Measurements from ENCODE around the gene TRIM3.

TRIM3 gene

DNA sequence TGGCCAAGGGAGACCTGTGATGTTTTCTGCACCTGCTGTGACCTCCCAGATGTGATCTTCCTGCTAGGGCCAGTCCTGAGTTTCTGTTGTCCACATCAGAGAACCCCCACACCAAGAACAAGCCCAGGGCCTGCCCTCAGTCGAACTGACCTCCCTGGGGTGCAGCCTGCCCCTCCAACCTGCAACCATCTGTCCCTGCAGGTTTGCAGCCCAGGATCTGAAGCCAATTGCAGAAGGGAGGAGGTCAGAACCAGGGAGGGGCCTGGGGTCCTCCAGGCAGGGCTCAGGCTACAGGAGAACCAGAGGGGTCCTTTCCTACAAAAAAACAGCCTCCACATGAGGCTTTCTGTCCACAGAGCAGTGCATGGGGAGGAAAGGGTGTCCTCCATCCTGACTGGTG is 807 bp downstream of the TRIM3 start:
- peak overlapping the region; percentile 83 for H3K4me3 ChIP-seq (ENCODE audit: low read depth, low read length)
- DNase-seq (ENCODE audit: low read depth) = no peak
- TF ChIP-seq, protein P1, sequence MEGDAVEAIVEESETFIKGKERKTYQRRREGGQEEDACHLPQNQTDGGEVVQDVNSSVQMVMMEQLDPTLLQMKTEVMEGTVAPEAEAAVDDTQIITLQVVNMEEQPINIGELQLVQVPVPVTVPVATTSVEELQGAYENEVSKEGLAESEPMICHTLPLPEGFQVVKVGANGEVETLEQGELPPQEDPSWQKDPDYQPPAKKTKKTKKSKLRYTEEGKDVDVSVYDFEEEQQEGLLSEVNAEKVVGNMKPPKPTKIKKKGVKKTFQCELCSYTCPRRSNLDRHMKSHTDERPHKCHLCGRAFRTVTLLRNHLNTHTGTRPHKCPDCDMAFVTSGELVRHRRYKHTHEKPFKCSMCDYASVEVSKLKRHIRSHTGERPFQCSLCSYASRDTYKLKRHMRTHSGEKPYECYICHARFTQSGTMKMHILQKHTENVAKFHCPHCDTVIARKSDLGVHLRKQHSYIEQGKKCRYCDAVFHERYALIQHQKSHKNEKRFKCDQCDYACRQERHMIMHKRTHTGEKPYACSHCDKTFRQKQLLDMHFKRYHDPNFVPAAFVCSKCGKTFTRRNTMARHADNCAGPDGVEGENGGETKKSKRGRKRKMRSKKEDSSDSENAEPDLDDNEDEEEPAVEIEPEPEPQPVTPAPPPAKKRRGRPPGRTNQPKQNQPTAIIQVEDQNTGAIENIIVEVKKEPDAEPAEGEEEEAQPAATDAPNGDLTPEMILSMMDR (IDR thresholded peaks at IDR 0.05; ENCODE audit: control insufficient read depth, extremely low read depth, insufficient read depth) = no peak

DNA sequence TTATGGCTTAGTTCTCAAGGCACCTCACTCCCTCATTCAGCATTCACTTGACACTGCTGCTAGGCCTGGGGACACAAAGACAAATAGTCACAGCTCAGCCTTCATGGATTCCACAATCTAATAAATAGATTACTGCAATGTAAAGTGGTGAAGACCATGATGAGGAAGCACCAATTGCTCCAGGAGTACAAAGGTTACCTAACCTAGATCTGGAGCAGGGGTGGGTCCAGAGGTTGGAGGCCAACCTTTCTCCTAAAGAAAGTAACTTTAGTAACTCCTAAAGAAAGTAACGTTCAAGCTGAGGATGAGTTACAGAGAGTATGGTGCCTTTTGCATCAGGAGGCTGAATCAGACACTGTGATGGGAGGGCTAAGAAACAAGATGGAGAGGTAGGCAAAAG is 4.1 kb downstream of the TRIM3 start:
- no peak for DNase-seq (ENCODE audit: low read depth)
- H3K4me3 ChIP-seq (ENCODE audit: low read depth, low read length) = no peak overlapping the region
- TF ChIP-seq, protein P1 (IDR thresholded peaks at IDR 0.05; ENCODE audit: control insufficient read depth, extremely low read depth, insufficient read depth) = no peak

DNA sequence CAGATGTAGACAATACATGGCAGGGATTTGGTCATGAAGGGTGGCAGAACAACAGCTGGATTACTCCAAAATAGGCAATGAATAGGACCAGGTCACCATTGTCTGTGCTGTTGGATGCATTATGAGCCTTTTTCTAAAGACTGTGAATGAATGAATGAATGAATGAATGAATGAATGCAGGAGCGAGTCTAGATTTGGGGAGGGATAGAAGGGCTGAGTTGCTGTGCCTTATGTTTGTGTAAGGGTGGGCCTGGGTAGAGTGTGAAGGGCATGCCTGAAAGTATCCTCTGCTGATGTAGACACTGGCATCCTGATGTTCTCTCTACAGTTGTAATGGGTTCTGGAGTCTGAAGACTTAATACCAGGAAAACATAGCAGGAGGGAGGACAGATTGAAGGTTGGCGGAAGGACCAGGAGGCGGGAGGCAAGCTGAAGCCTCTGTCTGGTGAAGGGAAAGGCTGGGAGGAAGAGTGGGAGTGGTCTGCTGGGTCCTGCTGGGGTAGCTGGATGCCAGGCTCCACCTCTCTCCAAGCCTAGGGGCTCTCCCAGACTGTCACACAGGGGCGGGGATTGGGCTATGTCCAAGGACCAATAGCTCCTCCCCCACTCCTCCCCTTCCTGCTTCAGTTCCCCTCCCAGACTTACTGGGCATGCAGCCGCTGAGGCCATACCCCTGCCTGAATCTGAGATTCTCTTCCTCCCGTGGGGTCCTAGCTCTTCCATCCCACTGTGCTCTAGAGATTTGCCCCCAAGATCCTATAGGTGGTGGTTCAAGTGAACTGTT is 4.8 kb downstream of the TRIM3 start:
- no peak overlapping the region for H3K4me3 ChIP-seq (ENCODE audit: low read depth, low read length)
- TF ChIP-seq, protein P1 (IDR thresholded peaks at IDR 0.05; ENCODE audit: control insufficient read depth, extremely low read depth, insufficient read depth) = no peak
- DNase-seq (ENCODE audit: low read depth) = no peak

DNA sequence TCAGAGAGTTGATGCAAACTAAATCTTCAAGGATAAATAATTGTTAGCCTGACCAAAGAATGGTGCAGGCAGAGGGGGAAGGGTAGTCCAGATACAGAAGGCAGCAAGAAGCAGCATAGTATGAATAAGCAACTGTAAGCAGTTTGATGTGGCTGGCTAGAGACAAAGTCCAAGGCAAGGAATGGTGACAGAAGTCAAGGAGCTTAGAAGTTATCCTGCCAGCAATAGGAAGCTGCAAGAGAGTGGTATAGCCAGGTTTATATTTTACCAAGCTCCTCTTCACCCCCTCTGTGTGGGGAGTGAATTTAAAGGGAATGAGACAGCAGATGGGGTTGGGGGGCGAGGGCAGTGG is 14.7 kb downstream of the TRIM3 start:
- no peak for DNase-seq (ENCODE audit: low read depth)
- H3K4me3 ChIP-seq (ENCODE audit: low read depth, low read length) = no peak overlapping the region
- TF ChIP-seq, protein P1 (IDR thresholded peaks at IDR 0.05; ENCODE audit: control insufficient read depth, extremely low read depth, insufficient read depth) = no peak

DNA sequence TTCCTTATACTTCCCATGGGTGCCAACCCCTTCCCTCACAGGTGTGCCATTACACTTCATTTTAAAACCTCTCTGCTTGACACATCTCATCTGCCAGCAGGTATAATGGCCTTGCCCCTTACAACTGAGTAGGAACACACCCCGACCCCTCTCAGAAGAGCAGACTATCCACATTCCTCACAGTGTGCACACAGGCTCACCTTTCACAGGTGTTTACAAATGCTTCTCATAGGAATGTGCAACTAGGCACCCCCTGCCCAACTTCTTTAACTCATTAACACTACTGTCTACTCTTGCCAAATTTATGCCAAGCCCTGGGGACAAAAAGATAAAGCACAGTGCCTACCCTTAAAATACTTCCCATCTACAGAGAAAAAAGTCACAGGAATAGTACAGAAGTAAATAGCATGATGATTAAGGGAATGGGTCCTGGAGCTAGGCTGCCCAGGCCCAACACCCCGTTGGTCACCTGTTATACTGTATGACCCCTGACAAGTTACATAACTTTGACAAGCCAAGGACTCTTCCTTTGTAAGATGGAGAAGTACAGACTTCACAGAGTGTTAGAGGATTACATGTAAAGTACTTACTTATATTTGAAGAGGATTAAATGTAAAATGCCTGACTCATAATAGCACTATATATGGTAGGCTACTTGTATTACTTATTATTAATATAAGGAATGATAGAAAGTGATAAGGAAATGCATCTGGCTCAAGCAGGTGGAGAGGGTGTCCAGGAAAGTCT is 15.2 kb downstream of the TRIM3 start:
- TF ChIP-seq, protein P1 (IDR thresholded peaks at IDR 0.05; ENCODE audit: control insufficient read depth, extremely low read depth, insufficient read depth) = no peak
- no peak overlapping the region for H3K4me3 ChIP-seq (ENCODE audit: low read depth, low read length)
- DNase-seq (ENCODE audit: low read depth) = no peak

DNA sequence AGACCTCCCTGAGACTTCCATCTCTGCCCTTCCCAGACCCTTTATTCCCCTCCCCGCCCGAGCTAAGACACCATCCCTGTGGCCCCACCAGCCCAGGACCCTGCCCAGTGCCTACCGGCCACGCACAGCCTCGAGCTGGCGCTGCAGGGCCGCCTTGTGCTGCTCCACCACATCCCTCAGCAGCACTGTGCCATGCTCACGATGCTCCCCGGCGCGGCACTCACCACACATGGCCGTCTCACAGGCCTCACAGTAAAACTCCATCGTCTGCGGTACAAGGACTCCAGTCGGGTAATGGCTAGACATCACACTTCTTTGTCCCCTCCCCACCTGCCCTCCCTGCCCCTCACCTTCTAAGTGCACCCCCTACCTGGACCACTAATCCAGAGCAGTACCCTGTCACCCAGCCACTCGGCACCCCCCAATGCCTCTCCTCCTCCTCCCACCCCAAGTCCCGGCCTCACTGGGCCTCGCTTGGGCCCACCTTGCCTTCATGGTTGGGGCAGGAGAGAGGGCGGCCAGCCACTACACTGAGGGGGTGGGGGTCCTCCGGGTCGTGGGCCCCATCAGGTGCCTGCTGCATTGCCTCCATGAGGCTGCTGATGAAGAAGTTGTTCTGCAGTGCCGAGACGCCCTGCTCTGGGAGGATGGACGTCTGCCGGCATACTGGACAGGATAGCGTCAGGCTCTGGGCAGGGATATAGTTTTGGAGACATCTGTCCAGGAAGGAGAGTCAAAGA is 16.0 kb downstream of the TRIM3 start:
- H3K4me3 ChIP-seq (ENCODE audit: low read depth, low read length) = no peak overlapping the region
- DNase-seq (ENCODE audit: low read depth) = no peak
- TF ChIP-seq, protein P1 (IDR thresholded peaks at IDR 0.05; ENCODE audit: control insufficient read depth, extremely low read depth, insufficient read depth) = no peak
